ENCODE data around the gene STMP1.

Gene STMP1

GRCh38 chr7:135697276-135698049, 35.1 kb downstream of the STMP1 start:
- no peak for DNase-seq (ENCODE audit: low read depth)

DNA sequence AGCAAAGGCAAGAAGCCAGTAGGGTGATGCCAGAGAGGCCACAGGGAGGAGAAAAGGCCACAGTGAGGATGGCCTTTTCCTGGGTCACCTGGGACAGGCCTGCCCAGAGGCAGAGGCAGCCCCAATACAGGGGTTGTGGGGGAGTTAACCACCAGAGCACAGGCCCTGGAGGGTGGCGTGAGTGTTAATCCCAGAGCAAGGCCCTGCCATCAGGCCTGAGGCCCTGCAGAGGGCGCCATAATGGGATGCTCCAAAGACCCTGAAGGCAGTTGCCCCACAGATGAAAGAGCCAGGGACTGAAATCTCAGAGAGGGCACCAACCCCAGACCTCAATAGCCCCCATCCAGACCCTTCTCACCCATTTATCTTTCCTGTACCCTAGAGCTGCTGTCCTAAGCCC, 41.8 kb downstream of the STMP1 start:
- DNase-seq (ENCODE audit: low read depth), result no peak

DNA sequence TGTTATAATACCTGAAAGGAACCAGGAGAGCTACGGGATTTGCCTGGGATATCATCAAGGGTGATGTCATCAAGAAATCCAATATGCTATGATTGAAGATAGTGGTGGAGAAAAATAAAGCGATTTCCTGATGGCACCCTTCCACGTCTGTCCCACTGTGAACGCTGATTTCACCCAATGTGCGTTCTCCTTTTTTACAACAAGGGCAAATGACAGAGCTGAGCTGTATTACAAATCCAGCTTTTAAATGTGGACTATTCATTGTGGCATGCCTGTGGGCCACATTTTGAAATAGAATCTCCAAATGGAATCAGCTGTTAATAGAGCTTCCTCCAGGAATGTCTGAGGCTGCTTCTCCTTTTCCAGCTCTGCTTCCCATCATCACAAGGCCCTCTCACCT, 42.4 kb downstream of the STMP1 start:
- DNase-seq (ENCODE audit: low read depth), result no peak

- DNase-seq (ENCODE audit: low read depth), result no peak
These were observed 43.9 kb downstream of the STMP1 start for GRCh38 chr7:135706038-135706742.

DNA sequence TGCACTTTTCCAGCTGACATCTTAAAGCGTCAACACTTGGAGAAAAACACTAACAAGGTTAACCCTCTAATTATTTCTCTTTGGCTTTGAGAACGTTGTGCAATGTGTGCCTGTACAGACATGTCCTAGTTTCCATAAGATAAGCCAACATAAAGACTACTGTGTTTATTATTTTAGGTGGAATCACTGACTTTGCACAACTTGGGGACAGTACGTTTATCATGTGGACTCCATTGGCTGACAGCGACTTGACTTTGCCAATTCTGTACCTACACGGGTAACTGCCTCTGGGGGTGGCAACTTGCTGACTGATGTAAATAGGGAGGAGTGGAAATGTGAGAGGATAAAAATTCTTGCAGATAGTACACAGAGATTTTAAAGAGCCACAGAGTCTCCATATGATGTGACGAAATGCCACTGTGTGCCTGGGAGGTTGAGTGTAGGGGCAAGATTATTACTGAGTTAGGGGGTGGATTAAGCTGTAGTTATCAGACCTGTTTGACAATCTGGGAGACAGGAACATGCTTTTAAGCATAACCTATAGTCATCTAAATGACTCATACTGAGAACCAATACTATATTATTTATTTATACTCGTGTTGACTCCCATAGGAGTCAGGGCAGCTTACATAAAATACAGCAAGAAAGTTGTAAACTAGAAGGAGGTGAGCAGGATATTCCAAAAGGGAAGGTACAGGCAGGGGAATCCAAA, 44.7 kb downstream of the STMP1 start:
- no peak for DNase-seq (ENCODE audit: low read depth)

DNA sequence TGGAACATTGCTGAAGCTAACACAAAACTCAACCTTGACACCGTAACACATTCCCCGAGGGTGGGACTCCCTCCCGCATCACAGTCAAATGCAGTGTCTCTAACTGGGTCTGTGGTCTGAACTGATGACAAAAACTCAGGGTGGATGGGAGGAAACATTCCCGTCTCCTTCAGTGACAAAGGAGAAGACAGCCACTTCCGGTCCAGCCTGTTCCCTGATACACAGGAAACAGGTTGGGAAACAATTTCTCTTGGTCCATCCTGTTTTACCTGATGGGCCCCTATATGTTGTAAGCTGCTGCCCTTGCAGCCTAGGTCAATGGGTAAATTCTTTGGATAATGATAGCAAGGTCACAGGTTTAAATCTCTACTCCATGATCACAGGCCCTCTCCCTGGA, 45.3 kb downstream of the STMP1 start:
- DNase-seq (ENCODE audit: low read depth), result no peak

DNA sequence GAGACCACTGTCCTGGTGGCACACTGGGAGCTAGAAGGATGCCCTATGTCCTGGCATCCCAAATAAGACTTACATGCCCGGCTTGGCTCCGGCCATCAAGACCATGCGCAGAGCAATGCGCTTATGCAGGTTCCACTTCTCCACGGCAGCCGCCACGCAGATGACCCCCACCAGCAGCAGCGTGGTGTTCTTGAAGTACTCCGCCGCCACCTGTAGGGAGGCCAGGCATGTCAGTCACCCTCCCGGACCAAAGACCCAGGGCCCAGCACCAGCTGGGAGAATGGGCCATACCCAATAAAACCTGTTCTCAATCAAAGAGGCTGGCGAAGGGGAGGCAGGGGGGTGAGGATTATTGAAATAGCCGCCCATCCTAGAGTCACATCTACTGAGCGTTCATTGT, 45.7 kb downstream of the STMP1 start:
- no peak for DNase-seq (ENCODE audit: low read depth)

DNA sequence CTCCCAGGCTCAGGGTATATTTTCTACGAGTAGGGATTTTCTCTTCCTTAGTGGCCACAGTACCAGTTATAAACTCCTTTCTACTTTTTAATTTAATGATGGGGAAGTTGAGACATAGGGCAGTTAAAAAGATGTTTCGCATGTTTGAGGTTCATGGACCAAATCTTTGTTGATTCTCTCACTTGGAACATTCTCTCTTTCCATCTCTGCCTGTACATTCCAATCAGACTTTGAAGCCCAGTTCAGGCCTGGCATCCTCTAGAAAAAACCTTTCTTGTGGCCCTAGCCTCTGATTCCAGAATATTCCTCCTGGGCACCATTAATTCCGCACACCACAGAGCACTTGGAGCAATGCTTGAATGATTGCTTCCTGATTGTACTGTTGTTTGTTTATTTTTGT, 47.2 kb downstream of the STMP1 start:
- DNase-seq (ENCODE audit: low read depth), result peak; percentile 67

DNA sequence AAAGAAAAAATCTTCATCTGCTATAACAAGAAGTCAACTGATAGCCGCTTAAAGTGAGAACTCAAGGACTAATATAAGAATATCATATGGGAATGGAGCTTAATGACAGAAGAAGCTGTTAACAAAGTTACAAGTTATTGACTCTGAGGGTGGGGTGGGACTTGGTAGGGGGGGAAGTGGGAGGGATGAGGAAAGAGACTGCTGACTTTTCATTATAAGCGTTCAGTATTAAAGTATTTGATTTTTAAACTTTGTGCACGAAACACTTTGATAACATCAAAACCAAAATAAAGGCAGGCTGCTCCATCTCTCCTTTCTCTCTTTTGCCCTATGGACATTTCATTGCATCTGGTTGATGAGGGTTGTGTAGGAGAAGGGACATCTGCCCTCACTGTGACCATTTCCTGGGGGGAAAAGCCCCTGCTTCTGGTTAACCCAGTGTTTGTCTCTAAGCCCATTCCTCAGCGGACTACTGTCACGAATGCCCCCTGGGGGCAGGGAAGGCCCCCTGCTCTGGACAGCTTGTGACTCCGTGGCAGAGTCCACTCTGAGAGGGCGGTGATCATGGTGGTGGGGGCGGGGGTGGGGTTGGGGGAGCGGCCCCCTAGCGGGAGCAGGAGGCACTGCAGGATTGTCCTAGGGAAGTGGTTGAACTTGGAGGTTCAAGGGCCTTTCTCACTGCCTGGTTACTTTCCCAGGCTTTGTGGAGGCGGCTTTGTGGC, 48.3 kb downstream of the STMP1 start:
- DNase-seq (ENCODE audit: low read depth), result peak; percentile 9

DNA sequence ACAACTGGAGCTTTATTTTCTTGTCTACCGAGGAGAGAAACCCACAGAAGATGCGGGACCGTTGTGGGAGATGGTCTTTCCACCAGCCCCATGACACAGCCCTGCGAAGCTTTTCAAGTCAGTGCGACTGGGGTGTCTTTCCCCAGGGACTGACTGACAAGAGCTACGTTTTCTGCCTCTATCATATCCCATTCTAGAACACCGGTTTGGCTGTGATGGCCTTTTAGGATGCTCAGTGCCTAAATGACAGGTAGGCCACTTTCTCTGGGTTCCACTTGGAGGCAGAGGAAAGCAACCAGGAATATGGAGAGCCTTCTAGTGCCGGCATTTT, 48.8 kb downstream of the STMP1 start:
- no peak for DNase-seq (ENCODE audit: low read depth)

- peak; percentile 13 for DNase-seq (ENCODE audit: low read depth)
These were observed 50.0 kb downstream of the STMP1 start for GRCh38 chr7:135712182-135712782.

DNA sequence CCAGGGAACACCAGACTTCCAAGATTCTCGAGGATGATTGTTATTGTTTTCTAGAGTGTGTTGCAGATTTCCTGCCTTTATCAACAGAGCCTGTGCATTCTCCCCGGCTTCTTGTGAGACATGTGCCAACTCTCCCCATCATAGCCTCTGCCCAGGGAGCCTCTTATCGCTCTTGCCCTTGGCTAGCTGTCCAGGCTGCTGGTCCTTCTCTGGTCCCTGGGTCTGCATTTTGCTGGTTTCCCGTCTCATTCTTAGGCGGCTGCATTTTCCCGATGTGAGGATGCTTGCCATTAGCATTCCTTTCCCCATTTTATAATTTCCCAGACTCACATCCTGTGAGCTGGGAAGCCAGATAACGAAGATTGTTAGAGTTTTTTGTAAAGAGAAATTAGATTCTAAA, 50.5 kb downstream of the STMP1 start:
- DNase-seq (ENCODE audit: low read depth), result peak; percentile 27

- peak; percentile 46 for DNase-seq (ENCODE audit: low read depth)
These were observed 51.6 kb downstream of the STMP1 start for GRCh38 chr7:135713836-135714470.

- peak; percentile 90 for DNase-seq (ENCODE audit: low read depth)
These were observed 52.3 kb downstream of the STMP1 start for GRCh38 chr7:135714534-135715009.

- DNase-seq (ENCODE audit: low read depth), result no peak
These were observed 52.8 kb downstream of the STMP1 start for GRCh38 chr7:135715055-135715522.

GRCh38 chr7:135715673-135716072, 53.4 kb downstream of the STMP1 start:
- no peak for DNase-seq (ENCODE audit: low read depth)

DNA sequence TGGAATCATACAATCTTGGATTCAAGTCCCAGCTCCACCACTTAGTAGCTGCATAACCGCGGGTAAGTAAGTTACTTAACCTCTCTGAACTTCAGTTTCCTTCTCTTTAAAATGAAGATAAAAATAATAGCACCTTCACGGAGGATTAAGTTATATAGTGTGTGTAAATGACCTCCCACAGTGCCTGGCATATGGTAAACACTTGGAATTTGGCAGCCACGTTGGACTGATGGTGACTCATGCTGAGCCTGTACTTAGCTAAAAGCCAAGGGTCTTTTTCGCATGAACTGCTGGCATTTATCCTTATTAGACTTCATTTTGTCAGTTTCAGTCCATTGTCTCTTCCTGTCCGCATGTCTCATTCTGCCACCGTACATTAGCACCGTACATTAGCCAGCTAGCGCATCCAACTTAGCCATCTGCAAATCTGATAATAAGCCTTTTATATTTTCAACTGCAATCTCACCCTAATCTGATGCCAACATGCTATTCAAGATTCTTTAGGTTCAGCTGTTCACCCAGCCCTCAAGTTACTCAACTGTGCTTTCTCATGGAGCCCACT, 54.4 kb downstream of the STMP1 start:
- peak; percentile 92 for DNase-seq (ENCODE audit: low read depth)

DNA sequence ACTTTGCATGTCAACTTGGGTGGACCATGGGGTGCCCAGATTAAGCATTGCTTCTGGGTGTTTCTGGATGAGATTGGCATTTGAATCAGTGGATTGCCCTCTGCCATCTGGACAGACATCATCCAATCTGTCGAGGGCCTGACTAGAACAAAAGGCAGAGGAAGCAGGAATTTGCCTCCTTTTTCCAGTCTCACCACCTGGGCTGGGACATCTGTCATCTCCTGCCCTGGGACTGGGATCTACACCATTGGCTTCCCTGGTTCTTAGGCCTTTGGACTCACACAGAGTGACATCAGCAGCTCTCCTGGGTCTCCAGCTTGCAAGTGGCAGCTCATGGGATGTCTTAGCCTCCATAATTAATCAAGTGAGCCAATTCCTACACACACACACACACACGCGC, 55.4 kb downstream of the STMP1 start:
- DNase-seq (ENCODE audit: low read depth), result no peak

DNA sequence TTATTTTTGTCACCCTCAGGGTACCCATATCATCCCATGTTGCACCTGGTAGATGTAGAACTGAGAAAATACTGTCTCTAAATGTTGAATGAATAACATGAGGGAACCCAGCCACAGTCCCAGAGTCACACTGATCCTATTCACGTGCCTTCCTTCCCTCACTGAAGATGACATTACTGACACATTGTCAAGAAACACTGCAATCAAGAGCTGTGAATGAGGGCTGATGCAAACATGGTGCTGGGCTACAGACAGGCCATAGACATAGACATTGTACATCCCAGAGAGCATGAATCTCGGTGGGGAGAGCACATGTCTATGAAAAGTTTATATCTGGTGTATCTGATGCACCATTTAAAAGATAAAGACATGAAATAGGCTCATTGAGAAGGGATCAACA, 55.9 kb downstream of the STMP1 start:
- no peak for DNase-seq (ENCODE audit: low read depth)

DNA sequence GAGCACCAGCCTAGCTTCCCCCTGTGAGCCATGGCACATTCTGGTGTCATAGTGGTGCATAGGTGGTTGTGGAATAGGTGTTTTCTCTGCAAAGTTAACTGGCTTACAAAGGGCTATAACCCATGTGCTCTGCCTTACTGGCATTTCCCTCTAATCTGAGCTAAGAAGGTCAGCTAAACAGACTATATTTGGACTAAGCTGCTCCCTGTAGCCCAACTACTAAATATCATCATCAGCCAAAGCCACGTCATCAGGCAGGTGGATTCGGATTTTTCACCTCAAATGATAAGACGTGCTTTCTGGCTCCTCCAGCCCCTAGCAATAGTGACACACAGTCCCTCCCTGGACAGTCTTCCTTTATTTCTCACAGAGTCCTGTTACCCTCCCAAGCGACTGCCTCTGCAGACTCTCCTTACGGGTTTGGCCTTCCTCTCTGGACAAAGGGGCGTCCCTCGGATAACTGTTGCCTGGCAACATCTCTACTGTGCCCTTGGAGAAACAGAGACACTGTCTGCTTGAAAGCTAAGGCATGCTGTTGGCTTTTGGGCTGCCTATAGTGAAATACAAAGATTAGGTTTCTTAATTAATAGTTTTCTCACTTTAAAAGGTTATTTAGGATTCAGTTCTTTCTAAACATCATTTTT, 56.6 kb downstream of the STMP1 start:
- no peak for DNase-seq (ENCODE audit: low read depth)

Measured in EH (cell line).